KMS-11 (cell line): ENCODE data around the gene RUNX1.

Source experiments
- H2AFZ ChIP-seq: fragments of 200-600 bp; sonication (generic); 2 replicates; pipeline ENCODE4 v1.6.1; 2016; ENCODE audit warnings: antibody characterized with exemption, mixed run types, low read depth
- H3K27ac ChIP-seq: fragments of 200-600 bp; sonication (generic); 2 replicates; pipeline ENCODE4 v1.6.1; 2016; ENCODE audit warnings: mild to moderate bottlenecking, mixed run types
- H3K27me3 ChIP-seq: fragments of 200-600 bp; sonication (generic); 2 replicates; pipeline ENCODE4 v1.6.1; 2017; ENCODE audit warnings: mild to moderate bottlenecking, low read depth, mixed run types, moderate library complexity; ENCODE audit not compliant: insufficient read depth
- H3K36me3 ChIP-seq: fragments of 200-600 bp; sonication (generic); 2 replicates; pipeline ENCODE4 v1.6.1; 2017; ENCODE audit warnings: mild to moderate bottlenecking, mixed run types; ENCODE audit not compliant: insufficient read depth
- H3K4me1 ChIP-seq: fragments of 200-600 bp; sonication (generic); 2 replicates; pipeline ENCODE4 v1.6.1; 2016; ENCODE audit warnings: mild to moderate bottlenecking, low read depth, mixed run types; ENCODE audit not compliant: poor library complexity, severe bottlenecking
- H3K4me2 ChIP-seq: fragments of 200-600 bp; sonication (generic); 2 replicates; pipeline ENCODE4 v1.7.0; 2016; ENCODE audit warnings: mild to moderate bottlenecking, mixed run types
- H3K4me3 ChIP-seq: fragments of 200-600 bp; sonication (generic); IDR thresholded peaks from 2 replicates; pipeline ENCODE4 v1.6.1; 2017; ENCODE audit warnings: low read depth, low read length, mixed read lengths; ENCODE audit not compliant: insufficient read depth
- H3K79me2 ChIP-seq: fragments of 200-600 bp; sonication (generic); 2 replicates; pipeline ENCODE4 v1.6.1; 2016; ENCODE audit warnings: low read depth, mixed run types; ENCODE audit not compliant: insufficient read depth
- H3K9ac ChIP-seq: fragments of 200-600 bp; sonication (generic); 2 replicates; pipeline ENCODE4 v1.6.1; 2016; ENCODE audit warnings: mild to moderate bottlenecking, mixed run types
- H4K20me1 ChIP-seq: fragments of 200-600 bp; sonication (generic); 2 replicates; pipeline ENCODE4 v1.6.1; 2016; ENCODE audit warnings: mild to moderate bottlenecking, mixed run types; ENCODE audit not compliant: insufficient read depth
- TF ChIP-seq, protein P1 (sequence below): fragments of 200-600 bp; sonication (generic); conservative IDR thresholded peaks from 2 replicates; pipeline ENCODE4 v1.6.1; 2017; ENCODE audit warnings: low read depth, mild to moderate bottlenecking, antibody characterized with exemption, low read length, moderate library complexity, mixed read lengths

Gene RUNX1

DNA sequence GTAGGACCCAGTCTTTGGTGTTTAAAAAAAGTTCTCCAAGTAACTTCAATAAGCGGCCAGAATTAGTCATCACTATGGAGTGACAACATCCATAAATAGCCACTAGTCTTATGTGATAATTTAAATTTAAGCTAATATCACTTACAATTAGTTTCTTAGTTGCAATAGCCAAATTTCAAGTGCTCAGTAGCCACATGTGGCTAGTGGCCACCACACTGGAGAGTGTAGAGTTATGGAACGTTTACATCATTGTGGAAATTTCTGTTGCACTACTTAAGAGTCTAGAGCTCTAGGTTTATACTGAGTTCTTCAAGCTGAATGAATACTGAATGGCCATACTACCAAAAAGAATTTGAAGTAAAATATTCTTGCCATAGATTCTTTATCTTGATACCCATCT, 121.1 kb downstream of the RUNX1 start:
- Histone ChIP-seq H3K27me3 (no peaks in the 10 kb centered on the region), H2AFZ (no peak overlapping the region), H3K4me2 (no peak overlapping the region), H4K20me1 (no peaks in the 10 kb centered on the region), H3K4me3 (no peak overlapping the region), H3K79me2 (no peaks in the 10 kb centered on the region), H3K27ac (no peak overlapping the region), H3K36me3 (no peaks in the 10 kb centered on the region), H3K4me1 (no peaks in the 10 kb centered on the region), H3K9ac (no peak overlapping the region)
- TF ChIP-seq, protein P1, sequence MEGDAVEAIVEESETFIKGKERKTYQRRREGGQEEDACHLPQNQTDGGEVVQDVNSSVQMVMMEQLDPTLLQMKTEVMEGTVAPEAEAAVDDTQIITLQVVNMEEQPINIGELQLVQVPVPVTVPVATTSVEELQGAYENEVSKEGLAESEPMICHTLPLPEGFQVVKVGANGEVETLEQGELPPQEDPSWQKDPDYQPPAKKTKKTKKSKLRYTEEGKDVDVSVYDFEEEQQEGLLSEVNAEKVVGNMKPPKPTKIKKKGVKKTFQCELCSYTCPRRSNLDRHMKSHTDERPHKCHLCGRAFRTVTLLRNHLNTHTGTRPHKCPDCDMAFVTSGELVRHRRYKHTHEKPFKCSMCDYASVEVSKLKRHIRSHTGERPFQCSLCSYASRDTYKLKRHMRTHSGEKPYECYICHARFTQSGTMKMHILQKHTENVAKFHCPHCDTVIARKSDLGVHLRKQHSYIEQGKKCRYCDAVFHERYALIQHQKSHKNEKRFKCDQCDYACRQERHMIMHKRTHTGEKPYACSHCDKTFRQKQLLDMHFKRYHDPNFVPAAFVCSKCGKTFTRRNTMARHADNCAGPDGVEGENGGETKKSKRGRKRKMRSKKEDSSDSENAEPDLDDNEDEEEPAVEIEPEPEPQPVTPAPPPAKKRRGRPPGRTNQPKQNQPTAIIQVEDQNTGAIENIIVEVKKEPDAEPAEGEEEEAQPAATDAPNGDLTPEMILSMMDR = no peak

DNA sequence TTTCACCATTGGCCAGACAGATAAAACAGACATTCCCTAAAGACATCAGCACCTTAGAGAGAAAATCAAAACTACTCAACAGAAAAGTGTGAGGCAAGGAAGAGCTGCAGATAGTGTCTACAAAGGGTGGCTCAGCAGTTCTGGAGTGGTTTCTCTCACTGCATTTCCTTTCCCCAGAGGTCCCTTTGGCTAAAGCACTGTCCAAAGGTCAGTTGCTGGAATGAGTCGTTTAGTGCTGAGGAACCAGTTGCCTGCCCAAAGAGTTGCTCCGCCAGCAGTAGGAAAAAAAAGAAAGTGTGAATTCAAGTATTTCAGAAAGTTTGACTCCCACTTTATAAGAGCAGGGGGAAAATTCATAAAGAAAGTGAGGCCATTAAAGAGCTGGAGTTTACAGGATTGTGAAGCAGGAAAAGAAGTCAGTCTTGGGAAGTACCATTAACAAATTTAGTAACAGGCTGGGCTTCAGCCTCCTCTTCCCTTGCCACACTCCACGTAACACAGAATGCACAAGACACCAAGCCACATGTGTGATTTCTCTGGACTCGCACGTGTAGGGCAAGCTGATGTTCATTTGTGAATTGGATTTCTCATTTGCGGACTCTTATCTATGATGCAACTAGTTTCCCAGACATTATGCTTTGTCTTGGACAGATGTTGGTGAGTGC, 122.2 kb downstream of the RUNX1 start:
- TF ChIP-seq, protein P1 = no peak
- Histone ChIP-seq H3K4me1 (no peaks in the 10 kb centered on the region), H4K20me1 (no peaks in the 10 kb centered on the region), H3K27me3 (no peaks in the 10 kb centered on the region), H3K27ac (no peak overlapping the region), H2AFZ (no peak overlapping the region), H3K4me3 (no peak overlapping the region), H3K36me3 (no peaks in the 10 kb centered on the region), H3K79me2 (no peaks in the 10 kb centered on the region), H3K4me2 (no peak overlapping the region), H3K9ac (no peak overlapping the region)

DNA sequence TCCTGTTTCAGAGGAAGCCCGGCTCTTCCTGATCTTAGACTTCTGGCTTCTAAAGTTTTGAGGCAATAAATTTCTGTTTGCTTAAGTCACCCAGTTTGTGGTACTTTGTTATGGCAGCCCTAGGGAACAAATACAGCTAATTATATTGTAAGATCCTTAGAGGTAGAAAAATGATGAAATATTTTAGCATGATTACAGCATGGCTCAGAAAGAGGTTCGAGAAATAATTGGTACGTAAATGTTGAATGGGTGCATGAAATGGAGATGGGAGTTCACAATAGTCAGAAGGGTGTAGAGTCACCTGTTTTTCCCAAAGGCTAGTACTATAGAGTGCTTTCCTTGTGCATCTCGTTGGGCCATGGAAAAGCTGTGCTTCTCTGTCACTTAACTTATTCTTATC, 123.5 kb downstream of the RUNX1 start:
- TF ChIP-seq, protein P1 = no peak
- no peak overlapping the region for H2AFZ ChIP-seq
- no peaks in the 10 kb centered on the region for H3K4me1 ChIP-seq
- no peak overlapping the region for H3K4me2 ChIP-seq
- no peak overlapping the region for H3K4me3 ChIP-seq
- no peaks in the 10 kb centered on the region for H4K20me1 ChIP-seq
- H3K27me3 ChIP-seq = no peaks in the 10 kb centered on the region
- no peak overlapping the region for H3K9ac ChIP-seq
- H3K36me3 ChIP-seq = no peaks in the 10 kb centered on the region
- no peaks in the 10 kb centered on the region for H3K79me2 ChIP-seq
- H3K27ac ChIP-seq = no peak overlapping the region

DNA sequence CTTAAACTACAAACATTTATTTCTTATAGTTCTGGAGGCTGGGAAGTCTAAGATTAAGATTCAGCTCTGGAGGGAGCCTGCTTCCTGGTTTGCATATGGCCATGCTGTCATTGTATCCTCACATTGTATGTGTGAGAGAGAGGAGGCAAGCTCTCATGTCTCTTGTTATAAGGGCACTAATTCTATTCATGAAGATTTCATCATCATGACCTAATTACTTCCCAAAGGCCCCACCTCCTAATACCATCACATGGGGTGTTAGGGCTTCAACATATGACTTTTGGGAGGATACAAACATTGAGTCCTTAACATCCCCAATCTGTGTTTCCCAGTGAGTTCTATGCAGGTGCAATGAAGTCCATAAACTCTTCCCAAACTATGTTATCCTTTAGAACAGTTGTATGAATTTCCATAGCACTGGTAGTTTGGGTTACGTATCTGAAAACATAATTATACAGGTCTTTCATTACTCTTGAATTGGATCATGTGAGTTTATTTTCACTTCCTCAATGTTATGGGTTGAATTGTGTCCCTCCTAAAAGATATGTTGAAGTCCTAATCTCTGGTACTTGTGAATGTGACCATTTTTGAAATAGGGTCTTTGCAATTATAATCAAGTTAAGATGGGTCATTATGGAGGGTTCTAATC, 124.2 kb downstream of the RUNX1 start:
- Histone ChIP-seq H3K4me2 (no peak overlapping the region), H3K9ac (no peak overlapping the region), H3K27me3 (no peaks in the 10 kb centered on the region), H2AFZ (no peak overlapping the region), H3K4me1 (no peaks in the 10 kb centered on the region), H3K79me2 (no peaks in the 10 kb centered on the region), H3K36me3 (no peaks in the 10 kb centered on the region), H4K20me1 (no peaks in the 10 kb centered on the region), H3K4me3 (no peak overlapping the region), H3K27ac (no peak overlapping the region)
- TF ChIP-seq, protein P1 = no peak
